Panc1 (cell line): ENCODE measurements around the gene NBEAL2. TPM values are rescaled to one million over a fixed set of nuclear protein-coding genes. Genes with fewer than 3 reads are reported as not detected.

Experiments
- ATAC-seq: fragments of 200-7000 bp; cut with Tn5 transposase; 2 replicates; pipeline ENCODE4 v1.9.1; 2020; ENCODE audit warnings: mild to moderate bottlenecking, moderate library complexity
- BruUV-seq: library from RNA; stranded (reverse); fragments of 400-500 nt; replicated peaks from 2 replicates; lab custom pipeline; 2021; lab: Mats Ljungman, UMichigan
- CTCF ChIA-PET: fragments of 300-600 bp; sonication (Branson Sonifier 250); formaldehyde crosslinking; loops from one replicate; lab custom pipeline; 2022; ENCODE audit warnings: antibody characterized with exemption; lab: Charles Lee
- POLR2A ChIA-PET: fragments of 300-600 bp; sonication (Branson Sonifier 250); formaldehyde crosslinking; loops from one replicate; lab custom pipeline; 2022; ENCODE audit warnings: antibody characterized with exemption; lab: Charles Lee
- DNase-seq: peaks from one replicate; pipeline ENCODE4 v3.0.0-alpha.2; 2010; ENCODE audit warnings: low read depth, low spot score
- H3K27ac ChIP-seq: 2 replicates; pipeline ENCODE4 v1.5.1; 2011; ENCODE audit warnings: mild to moderate bottlenecking, low read length, inconsistent platforms
- H3K27me3 ChIP-seq: fragments of 200-500 bp; sonication (Bioruptor generic); 2 replicates; pipeline ENCODE4 v1.6.0; 2014; ENCODE audit warnings: low read length, inconsistent platforms; ENCODE audit not compliant: control insufficient read depth, insufficient read depth
- H3K36me3 ChIP-seq: fragments of 200-500 bp; sonication (Bioruptor generic); 2 replicates; pipeline ENCODE4 v1.5.1; 2014; ENCODE audit warnings: inconsistent platforms, mild to moderate bottlenecking, low read length, moderate library complexity; ENCODE audit not compliant: control insufficient read depth, insufficient read depth
- H3K4me1 ChIP-seq: 2 replicates; pipeline ENCODE4 v1.5.1; 2011; ENCODE audit warnings: inconsistent platforms, mild to moderate bottlenecking, low read length, moderate library complexity; ENCODE audit not compliant: control insufficient read depth, insufficient read depth
- H3K4me3 ChIP-seq, 2 experiments: 2 replicates each; pipeline ENCODE4 v1.5.1; 2011 to 2012; ENCODE audit warnings: low read depth in 2 of 2, low read length in 2 of 2, mild to moderate bottlenecking in 2 of 2, inconsistent platforms in 1 of 2, moderate library complexity in 1 of 2
- H3K9me3 ChIP-seq: fragments of 200-500 bp; sonication (Bioruptor generic); 2 replicates; pipeline ENCODE4 v1.5.1; 2014; ENCODE audit warnings: low read depth, mild to moderate bottlenecking, inconsistent platforms, low read length, moderate library complexity; ENCODE audit not compliant: control insufficient read depth, insufficient read depth
- POLR2AphosphoS5 ChIP-seq: IDR thresholded peaks from 2 replicates; pipeline ENCODE4 v1.6.1; 2012; ENCODE audit warnings: mild to moderate bottlenecking, low read depth, low read length, moderate library complexity
- REST ChIP-seq, 2 experiments: IDR thresholded peaks; 2 replicates each; pipeline ENCODE4 v1.6.1; 2011 to 2012; ENCODE audit warnings: low read depth in 2 of 2, control low read depth in 1 of 2, low read length in 1 of 2, mild to moderate bottlenecking in 1 of 2, moderate library complexity in 1 of 2; ENCODE audit not compliant: insufficient read depth in 1 of 2
- SIN3A ChIP-seq: IDR thresholded peaks from 2 replicates; pipeline ENCODE4 v1.6.1; 2012; ENCODE audit warnings: low read depth, mild to moderate bottlenecking, low read length, moderate library complexity, borderline replicate concordance; ENCODE audit not compliant: insufficient read depth
- TCF7L2 ChIP-seq: IDR thresholded peaks from 2 replicates; pipeline ENCODE4 v1.6.1; 2011; ENCODE audit warnings: mild to moderate bottlenecking, low read depth, low read length, inconsistent platforms
- in situ Hi-C: cut with HindIII; loops from 2 replicates; pipeline ENCODE4 v1.10.0; 2016; ENCODE audit warnings: low sequenced_read_pairs, low pct_unique_long_range_greater_than_20kb
- intact Hi-C: fragments of 100-400 bp; cut with micrococcal nuclease; formaldehyde crosslinking; loops from one replicate; pipeline ENCODE4 v1.10.0; 2022; ENCODE audit not compliant: unreplicated experiment
- total RNA-seq: library from RNA; stranded (reverse); gene quantifications from one replicate; pipeline ENCODE4 v1.2.1, GENCODE V29; 2021; ENCODE audit not compliant: unreplicated experiment
- TF ChIP-seq, protein P1 (sequence below): fragments of 450-650 bp; IDR thresholded peaks from 2 replicates; pipeline ENCODE4 v1.5.1; 2017; ENCODE audit warnings: mild to moderate bottlenecking

NBEAL2 gene
- total RNA-seq, 1 experiment from 2014 or later = 38.8 TPM

- CTCF ChIA-PET = no interaction called here
- POLR2A ChIA-PET = no interaction called here
- TF ChIP-seq POLR2AphosphoS5 = no peak
- TF ChIP-seq REST (IDR thresholded peaks at IDR 0.05; ENCODE audit: insufficient read depth in 1 of 2, low read depth in 2 of 2, low read length in 1 of 2) = no peak
- DNase-seq = no peak
- Histone ChIP-seq H3K9me3 (no peaks in the 10 kb centered on the region), H3K27ac (no peak overlapping the region), H3K27me3 (no peaks in the 10 kb centered on the region), H3K36me3 (peaks cover 7% of the 10 kb centered on the region), H3K4me1 (no peaks in the 10 kb centered on the region), H3K4me3 (no peak overlapping the region)
- in situ Hi-C loops (no loop called here), intact Hi-C loops (no loop called here)
- no peak for ATAC-seq
- TSS peak; percentile 71 for BruUV-seq
These were observed 36.8 kb downstream of the NBEAL2 start for GRCh38 chr3:47016086-47016933.

DNA sequence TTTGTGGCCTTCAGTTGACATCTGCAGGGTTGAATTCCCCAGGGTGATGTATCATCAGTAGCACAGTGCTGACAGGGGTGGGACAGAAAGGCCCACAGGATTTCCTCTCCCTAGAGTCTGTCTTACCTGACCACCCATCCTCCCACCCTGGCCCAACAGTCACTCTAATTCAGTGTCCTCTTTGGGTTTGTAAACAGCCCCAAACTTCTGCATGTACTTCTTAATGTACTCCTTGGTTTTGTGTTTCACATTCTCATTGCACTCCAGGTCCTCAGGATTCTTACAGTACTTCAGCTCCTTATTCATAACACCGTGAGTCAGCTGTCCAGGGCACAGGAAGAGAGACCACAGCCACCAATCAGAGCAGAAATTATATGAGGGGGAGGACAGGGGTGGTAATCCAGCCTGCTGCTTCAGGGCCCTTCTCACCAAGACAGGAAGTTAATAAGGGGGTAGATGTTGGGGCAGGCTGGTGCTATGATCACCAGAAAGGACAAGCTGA is 37.5 kb downstream of the NBEAL2 start:
- in situ Hi-C loops (no loop called here), intact Hi-C loops (no loop called here)
- CTCF ChIA-PET = no interaction called here
- DNase-seq = no peak
- TF ChIP-seq SIN3A = no peak
- TF ChIP-seq, protein P1, sequence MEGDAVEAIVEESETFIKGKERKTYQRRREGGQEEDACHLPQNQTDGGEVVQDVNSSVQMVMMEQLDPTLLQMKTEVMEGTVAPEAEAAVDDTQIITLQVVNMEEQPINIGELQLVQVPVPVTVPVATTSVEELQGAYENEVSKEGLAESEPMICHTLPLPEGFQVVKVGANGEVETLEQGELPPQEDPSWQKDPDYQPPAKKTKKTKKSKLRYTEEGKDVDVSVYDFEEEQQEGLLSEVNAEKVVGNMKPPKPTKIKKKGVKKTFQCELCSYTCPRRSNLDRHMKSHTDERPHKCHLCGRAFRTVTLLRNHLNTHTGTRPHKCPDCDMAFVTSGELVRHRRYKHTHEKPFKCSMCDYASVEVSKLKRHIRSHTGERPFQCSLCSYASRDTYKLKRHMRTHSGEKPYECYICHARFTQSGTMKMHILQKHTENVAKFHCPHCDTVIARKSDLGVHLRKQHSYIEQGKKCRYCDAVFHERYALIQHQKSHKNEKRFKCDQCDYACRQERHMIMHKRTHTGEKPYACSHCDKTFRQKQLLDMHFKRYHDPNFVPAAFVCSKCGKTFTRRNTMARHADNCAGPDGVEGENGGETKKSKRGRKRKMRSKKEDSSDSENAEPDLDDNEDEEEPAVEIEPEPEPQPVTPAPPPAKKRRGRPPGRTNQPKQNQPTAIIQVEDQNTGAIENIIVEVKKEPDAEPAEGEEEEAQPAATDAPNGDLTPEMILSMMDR = no peak
- TF ChIP-seq REST (IDR thresholded peaks at IDR 0.05; ENCODE audit: insufficient read depth in 1 of 2, low read depth in 2 of 2, low read length in 1 of 2) = no peak
- no peak for TF ChIP-seq TCF7L2
- no peak for TF ChIP-seq POLR2AphosphoS5
- ATAC-seq = no peak
- H3K27me3 ChIP-seq = no peaks in the 10 kb centered on the region
- peaks cover 7% of the 10 kb centered on the region for H3K36me3 ChIP-seq
- H3K27ac ChIP-seq = no peak overlapping the region
- no peaks in the 10 kb centered on the region for H3K4me1 ChIP-seq
- POLR2A ChIA-PET = no interaction called here
- H3K4me3 ChIP-seq = no peak overlapping the region
- BruUV-seq = no TSS peak
- no peaks in the 10 kb centered on the region for H3K9me3 ChIP-seq
